HG03025 (cell line): ENCODE data around the gene MRPL39.

ENCODE experiments used
- ATAC-seq: cut with Tn5 transposase; IDR thresholded peaks from one replicate; pipeline ENCODE4 v1.9.1; 2021; ENCODE audit warnings: mild to moderate bottlenecking, moderate library complexity; ENCODE audit not compliant: unreplicated experiment, low FRiP score

The MRPL39 gene

DNA sequence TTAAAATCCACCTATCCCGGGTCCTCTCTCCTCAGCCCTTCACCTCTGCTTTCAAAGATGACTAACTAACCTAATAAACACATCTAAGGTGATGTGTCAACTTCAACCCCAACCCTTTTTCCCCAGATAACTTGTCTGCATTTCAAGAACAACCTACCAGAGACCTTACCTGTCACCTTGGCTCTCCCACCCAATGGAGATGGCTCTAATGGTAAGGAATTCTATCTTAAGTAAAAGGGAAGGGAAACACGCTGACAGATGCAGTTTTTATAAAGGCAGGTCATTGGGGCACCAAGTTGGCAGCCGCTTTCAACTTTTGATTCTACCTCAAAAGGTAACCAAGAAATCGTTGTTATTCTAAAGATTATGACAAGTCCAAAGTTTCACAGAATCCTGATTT is 37.6 kb downstream of the MRPL39 start:
- ATAC-seq, result no peak

DNA sequence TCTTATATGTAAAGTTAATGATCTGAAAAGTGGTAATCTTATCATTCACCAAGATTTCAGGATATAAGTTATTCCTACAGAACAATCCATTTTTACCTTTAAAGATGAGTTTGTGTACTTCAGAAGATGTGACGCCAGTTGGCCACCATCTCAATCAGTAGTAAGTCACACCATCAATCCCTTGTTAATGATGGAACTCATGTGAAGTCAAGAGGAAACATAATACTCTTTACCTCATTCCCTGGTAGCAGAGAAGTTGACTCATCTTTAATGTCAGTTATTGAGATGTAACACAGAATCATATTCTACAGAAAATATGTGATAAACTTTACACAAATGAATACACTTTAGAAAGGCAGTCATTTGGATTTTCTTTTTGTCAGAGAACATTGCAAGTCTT is 38.2 kb downstream of the MRPL39 start:
- ATAC-seq, result no peak

DNA sequence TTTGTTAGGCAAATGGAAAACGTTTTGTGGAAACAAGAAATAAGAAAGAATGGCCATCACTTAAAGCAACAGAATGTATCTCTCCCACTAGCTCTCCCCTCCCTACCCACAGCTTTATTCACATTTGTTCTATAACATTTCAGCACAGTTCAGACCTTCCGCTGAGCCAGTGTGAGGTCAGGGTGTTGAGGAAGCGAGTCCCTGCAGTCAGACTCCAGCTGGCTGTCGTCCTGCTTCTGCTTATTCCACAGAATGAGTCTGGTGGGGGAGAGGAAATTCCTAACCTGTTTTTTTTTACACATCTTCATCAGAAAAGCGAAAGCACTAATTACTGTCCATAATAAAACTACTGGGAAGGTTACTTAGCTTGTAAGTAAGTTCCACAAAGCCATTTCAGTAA is 39.0 kb downstream of the MRPL39 start:
- no peak for ATAC-seq

DNA sequence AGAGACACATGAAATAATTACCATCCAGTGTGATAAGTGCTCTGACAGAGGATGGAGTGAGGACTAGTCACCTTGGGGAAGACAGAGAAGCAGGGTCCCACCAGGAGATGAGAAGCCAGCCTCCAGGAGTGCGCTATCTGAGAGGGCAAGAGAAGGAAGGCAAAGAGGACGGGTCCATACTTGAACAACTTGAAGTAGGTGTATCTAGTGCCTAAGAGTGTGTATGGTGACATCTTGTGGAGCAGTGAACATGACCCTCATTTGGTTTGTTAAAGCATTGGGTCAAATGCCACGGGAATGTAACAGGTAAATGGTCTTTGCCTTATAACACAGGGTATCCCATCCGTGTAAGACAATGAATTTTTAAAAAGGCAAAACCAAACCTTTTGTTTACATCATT is 39.8 kb downstream of the MRPL39 start:
- ATAC-seq, result no peak

DNA sequence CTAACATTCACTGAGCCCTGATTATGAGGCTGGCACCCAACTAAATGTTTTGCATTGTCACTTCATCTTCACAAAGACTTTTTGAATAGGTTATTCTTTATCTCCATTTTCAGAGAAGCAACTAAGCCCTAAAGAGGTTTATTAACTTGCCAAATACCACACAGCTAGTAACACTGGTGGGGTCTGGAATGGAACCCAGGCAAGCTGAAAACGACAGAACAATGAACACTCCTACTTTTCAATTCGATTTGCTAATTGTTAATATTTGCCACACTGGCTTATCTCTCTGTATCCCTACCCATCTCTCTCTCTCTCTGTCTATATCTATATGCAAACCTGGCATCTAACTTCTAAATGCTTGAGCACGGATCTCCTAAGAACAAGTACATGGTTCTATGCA is 40.6 kb downstream of the MRPL39 start:
- ATAC-seq, result no peak

DNA sequence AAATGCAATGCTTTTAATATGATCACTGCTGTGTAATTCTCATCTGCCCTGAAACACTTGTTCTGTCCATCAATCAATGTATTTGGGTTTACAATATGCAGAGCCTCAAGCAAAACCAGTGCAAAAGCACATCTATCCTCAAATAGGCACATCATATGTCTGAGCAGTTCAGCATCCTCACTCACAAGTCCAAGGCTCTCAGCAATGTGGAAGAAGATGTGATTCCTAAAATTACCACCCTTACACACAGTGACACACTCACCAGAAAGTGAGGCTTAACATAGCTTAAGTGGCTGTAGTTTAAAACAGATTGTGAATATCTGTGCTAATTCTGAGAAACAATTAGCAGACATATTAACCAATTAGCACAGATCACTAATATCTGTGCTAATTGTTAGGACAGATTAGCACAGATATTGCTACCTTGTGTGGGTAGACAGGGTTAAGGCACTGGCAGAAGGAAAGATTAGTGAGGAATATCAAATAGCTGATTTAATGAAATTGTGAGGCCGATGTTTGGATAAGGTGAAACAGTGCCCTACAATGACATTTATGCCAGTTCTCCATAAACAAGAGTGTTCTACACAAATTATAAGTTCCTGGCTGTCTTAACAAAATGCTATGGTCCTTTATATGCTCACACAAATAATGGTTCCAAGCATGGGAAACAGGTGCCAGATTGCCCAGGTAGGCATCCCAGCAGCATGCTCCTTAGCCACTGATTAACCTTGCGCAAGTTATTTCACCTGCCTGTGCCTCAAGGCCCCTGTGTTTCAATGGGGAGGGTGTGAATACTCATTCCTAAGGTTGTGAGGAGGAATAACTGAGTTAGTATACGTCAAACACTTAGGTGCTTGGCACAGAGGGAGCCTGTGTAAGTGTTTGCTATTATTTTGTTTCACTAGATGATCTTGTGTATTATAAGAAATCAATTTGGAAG is 41.7 kb downstream of the MRPL39 start:
- ATAC-seq, result no peak

DNA sequence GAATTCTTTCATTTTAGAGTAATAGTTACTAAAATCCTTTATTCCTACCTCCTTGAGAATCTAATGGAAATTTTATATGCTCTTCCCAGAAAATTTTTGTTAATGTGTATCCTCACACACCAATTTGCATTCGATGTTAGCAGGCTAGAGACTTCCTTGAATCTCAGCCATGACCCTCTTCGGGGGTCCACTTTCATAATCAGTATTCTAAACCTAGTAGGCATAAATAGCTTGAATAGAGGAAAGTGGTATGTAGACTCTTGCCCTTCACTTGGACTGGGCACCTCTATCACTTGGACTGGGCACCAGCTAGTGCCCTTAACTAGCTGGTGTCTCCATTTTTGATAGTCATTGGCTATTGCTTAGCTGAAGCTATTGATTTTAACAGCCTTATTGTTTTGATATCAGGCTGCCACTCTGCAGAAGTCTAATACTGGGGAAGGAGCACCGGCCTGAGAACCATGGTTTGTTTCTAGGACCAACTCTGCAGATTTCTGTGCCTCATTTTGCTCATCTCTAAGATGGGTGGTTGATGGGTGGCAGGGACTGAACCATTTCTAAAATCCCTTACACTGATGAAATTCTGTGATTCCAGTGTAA is 42.8 kb downstream of the MRPL39 start:
- no peak for ATAC-seq

DNA sequence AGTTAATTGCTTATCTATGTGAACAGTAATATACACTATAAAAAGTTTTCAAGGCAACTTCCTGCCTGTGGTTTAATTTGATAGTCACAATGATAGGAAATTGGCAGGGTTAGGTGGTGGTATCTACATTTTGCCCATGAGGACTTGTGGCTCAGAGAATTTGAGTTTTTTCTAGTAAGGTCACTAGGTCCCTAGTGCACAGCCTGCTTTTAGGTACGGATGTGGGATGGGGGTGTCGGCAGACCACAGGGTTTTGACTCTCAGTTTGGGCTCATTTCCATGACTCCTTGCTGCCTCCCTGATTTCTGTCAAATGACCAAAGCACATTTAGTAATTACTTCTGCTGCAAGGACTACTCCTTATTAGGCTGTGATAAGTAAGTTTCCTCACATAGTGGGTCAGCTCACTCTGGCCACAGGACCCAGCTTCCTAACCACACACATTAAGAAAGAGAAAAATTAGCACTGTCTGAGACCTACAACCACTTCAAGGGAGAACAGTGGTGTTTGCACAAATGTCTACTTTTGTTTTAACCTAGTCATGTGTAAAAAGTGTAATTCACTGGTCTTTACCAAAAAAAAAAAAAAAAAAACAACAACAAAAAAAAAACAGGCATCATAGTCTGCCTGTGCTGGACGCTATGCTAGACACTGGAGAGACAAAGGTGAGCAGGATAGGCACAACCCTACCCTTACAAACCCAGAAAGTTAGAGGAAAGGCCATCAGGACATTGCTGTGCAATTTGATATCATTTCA is 43.7 kb downstream of the MRPL39 start:
- no peak for ATAC-seq

DNA sequence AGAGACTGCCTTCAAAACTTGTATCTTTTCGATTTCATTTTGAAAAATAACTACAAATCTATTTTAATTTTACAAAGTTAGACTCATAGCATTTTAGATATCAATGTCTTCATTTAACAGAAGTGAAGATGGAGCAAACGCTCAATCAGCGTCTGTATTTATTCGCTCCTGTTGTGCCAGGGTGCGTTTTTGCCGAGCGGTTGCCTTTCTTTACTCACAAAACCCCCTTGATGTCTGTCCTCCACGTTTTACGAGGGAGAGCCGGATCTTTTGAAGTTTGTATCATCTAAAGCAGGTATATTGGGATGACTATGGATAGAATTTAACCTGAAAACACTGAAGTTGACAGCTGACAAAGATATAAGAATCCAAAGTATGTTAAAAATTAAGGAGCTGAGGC is 44.6 kb downstream of the MRPL39 start:
- ATAC-seq, result no peak

DNA sequence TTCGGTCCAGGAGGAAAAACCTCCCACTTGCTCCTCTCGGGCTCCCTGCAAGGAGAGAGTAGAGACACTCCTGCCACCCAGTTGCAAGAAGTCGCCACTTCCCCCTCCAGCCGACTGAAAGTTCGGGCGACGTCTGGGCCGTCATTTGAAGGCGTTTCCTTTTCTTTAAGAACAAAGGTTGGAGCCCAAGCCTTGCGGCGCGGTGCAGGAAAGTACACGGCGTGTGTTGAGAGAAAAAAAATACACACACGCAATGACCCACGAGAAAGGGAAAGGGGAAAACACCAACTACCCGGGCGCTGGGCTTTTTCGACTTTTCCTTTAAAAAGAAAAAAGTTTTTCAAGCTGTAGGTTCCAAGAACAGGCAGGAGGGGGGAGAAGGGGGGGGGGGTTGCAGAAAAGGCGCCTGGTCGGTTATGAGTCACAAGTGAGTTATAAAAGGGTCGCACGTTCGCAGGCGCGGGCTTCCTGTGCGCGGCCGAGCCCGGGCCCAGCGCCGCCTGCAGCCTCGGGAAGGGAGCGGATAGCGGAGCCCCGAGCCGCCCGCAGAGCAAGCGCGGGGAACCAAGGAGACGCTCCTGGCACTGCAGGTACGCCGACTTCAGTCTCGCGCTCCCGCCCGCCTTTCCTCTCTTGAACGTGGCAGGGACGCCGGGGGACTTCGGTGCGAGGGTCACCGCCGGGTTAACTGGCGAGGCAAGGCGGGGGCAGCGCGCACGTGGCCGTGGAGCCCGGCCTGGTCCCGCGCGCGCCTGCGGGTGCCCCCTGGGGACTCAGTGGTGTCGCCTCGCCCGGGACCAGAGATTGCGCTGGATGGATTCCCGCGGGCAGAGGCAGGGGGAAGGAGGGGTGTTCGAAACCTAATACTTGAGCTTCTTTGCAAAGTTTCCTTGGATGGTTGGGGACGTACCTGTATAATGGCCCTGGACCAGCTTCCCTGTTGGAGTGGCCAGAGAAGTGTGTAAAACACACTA is 45.3 kb downstream of the MRPL39 start:
- peak; percentile 48 for ATAC-seq

DNA sequence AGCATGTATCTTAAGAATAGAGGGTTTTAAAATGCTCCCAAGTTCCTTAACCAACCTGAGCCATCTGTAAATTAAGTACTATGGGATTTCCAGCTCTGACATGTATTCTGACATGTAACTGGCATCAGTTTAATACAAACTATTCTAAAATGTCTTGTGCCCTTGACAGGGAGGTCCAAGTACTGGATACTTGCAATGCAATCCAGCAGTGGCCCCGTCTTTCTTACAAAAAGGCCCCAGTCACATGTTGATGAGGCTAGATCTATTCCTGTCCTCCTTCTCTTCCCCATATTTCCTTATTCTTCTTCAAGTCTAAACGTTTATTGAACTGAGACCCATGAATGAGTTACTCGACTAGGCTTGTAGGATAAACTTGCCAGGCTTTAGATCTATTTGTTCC is 46.4 kb downstream of the MRPL39 start:
- ATAC-seq, result no peak

DNA sequence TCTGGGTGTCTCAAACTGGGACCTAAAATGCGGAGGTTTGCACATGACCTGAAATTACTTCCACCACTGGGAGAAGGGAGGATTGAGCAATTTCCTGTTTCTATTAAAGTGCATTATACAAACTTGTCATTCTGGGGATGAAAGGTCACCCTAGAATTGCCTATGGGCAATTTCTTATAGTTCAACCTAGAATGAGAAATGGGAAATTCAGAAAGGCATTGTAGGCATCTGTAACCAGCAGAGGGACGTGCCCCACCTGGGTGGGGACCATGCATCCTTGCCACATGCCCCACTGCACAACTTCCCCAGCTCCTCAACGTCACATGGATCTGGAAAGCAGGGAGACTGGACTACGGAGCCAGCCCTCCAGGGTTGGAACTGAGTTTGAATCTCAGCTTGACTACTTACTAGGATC is 47.0 kb downstream of the MRPL39 start:
- no peak for ATAC-seq

DNA sequence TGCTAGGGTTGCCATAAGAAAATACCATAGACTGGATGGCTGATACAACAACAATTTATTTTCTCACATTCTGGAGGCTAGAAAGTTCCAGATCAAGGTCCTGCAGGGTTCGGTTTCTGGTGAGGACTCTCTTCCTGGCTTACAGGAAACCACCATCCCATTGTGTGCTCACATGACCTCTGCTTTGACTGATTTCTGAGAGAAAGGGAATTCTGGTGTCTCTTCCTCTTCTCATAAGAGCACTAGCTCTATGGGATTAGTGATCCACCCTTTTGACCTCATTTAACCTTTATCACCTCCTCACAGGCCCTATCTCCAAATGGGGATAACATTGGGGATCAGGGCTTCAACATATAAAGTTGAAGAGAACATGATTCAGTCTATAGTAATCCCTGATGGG is 47.5 kb downstream of the MRPL39 start:
- no peak for ATAC-seq

DNA sequence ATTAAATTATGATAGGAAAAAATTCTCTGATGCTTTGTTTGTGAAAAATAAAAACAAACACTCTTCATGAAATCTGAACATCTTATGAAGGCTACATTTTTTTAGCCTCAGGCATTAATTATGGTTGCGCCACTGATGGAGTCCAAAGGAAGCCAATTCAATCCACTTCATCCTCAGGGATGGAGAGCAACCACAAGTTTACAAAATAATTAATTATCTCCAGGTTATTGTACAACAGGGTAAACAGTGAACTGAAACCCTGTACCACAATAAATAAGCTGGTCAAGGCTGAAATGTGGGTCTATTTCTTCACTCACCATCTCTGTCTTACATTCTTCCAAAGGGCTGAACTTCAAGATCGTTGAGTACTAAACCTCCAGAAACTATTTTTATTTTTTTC is 49.2 kb downstream of the MRPL39 start:
- no peak for ATAC-seq

DNA sequence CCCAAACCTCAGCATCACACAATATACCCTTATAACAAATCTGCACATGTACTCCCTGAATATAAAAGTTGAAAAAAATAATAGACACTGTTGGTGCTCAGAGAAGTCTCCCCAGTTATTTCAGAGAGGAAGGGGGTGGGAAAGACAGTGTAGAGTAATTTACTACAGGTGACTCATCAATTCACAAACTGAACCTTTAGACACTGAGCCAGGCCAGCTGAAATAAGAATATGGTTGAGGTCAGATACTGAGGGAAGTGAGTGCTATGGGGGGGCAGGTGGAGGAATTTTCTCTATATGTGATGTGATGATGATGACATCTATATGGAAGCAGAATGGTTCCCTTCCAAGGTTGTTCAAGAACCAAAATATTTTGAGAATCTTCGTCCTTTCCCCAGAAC is 50.1 kb downstream of the MRPL39 start:
- no peak for ATAC-seq

DNA sequence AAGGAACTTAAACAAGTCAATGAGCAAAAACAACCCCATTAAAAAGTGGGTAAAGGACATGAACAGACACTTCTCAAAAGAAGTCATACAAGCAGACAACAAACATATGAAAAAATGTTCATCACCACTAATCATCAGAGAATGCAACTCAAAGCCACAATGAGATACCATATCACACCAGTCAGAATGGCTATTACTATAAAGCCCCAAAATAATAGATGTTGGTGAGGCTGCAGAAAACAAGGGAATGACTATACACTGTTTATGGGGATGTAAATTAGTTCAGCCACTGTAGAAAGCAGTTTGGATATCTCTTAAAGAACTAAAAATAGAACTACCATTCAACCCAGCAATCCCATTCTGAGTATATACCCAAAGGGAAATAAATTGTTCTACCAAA is 51.2 kb downstream of the MRPL39 start:
- ATAC-seq, result no peak

DNA sequence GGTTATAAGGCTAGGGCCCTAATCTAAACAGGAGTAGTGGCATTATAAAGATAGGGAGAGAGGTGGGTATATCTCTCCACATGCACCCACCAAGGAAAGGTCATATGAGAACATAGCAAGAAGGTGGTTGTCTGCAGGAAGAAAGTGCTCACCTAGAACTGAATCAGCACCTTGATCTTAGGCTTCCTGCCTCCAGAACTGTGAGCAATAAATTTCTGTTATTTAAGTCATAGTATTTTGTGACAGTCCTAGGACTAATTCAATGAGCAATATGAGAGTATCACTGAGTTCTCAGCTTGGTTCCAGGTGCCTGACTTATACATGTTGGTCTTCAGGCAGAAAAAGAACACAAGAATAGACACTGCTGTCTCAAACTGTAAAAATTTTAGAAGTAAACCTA is 51.8 kb downstream of the MRPL39 start:
- ATAC-seq, result no peak

DNA sequence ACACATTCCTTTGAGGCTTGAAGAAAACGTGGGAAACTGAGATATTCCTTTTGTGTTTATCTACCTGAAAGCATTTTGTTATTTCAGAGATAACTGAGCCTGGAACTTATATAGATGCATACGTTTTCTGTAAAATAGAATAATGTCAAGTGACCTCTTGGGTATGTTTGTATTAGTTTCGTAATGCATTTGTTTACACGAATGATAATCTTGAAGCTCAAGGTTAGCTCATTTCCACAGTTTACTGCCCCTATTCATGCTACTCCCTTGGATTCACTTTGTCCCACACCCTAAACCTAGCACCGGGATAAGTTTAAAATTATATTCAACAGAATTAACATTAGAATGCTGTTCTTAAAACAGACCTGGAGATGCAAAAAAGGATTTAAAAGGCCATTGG is 54.4 kb downstream of the MRPL39 start:
- ATAC-seq, result no peak

DNA sequence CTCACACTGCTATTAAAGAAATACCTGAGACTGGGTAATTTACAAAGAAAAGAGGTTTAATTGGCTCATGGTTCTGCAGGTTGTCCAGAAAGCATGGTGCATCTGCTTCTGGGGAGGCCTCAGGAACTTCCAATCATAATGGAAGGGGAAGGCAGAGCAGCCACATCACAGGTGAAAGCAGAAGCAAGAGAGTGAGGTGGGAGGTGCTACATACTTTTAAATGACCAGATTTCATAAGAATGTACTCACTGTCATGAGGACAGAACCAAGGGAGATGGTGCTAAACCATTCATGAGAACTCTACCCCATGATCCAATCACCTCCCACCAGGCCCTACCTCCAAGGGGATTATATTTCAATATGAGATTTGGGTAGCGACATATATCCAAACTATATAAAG is 55.7 kb downstream of the MRPL39 start:
- no peak for ATAC-seq
